Activated naive CD4-positive, alpha-beta T cell treated with anti-CD3 and anti-CD28 coated beads for 36 hours (primary cell): ENCODE measurements around the gene CGB1. TPM values are rescaled to one million over a fixed set of nuclear protein-coding genes. Genes with fewer than 3 reads are reported as not detected.
"Not testable (repeated sequence)": the region's sequence is repeated elsewhere in the genome, so short reads cannot be mapped to it uniquely, and the experiment has no call there.

Source experiments
- CTCF ChIA-PET: fragments of 350-600 bp; sonication (Branson Sonifier 250); formaldehyde crosslinking; loops from one replicate; lab custom pipeline; 2021; ENCODE audit warnings: antibody characterized with exemption; lab: Charles Lee
- DNase-seq: peaks from one replicate; pipeline ENCODE4 v3.0.0-alpha.2; 2020
- H3K27ac Mint-ChIP-seq: one replicate; pipeline ENCODE4 v1.8.0; 2021; ENCODE audit warnings: mild to moderate bottlenecking, mixed read lengths
- H3K27me3 Mint-ChIP-seq: one replicate; pipeline ENCODE4 v1.8.0; 2021; ENCODE audit warnings: low read depth, mixed read lengths
- H3K36me3 Mint-ChIP-seq: one replicate; pipeline ENCODE4 v1.8.0; 2021; ENCODE audit warnings: low read depth, mixed read lengths
- H3K4me1 Mint-ChIP-seq: one replicate; pipeline ENCODE4 v1.8.0; 2021; ENCODE audit warnings: low read depth, mixed read lengths
- H3K4me3 Mint-ChIP-seq: one replicate; pipeline ENCODE4 v1.8.0; 2021; ENCODE audit warnings: mild to moderate bottlenecking, moderate library complexity, mixed read lengths
- H3K9me3 Mint-ChIP-seq: one replicate; pipeline ENCODE4 v1.8.0; 2021; ENCODE audit warnings: mixed read lengths
- intact Hi-C: fragments of 100-400 bp; cut with micrococcal nuclease; formaldehyde crosslinking; loops from one replicate; pipeline ENCODE4 v1.15.1; 2023
- total RNA-seq, 2 experiments: library from RNA; stranded (reverse); gene quantifications; one replicate each; pipeline ENCODE4 v1.2.3, GENCODE V29; 2021

Gene CGB1
- total RNA-seq, 2 experiments from 2014 or later = not detected

DNA sequence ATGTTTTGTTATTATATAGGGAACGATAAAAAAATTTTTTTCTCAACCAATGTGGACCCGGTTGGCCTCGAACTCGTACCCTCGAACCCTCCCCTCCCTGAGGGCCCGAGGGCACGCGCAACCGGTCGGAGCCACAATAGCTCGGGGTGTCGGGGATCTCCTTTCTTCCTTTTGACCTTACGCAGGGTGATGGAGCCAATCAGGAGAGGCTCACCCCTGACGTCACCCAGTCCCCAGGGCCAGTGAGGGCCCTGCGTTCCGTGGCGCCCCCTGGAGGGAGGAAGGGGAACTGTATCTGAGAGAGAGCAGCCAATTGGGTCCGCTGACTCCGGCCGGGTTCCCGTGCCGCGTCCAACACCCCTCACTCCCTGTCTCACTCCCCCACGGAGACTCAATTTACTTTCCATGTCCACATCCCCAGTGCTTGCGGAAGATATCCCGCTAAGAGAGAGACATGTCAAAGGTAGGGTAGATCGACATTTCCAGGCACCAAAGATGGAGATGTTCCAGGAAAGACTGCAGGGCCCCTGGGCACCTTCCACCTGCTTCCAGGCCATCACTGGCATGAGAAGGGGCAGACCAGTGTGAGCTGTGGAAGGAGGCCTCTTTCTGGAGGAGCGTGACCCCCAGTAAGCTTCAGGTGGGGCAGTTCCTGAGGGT, 4.9 kb downstream of the CGB1 start, which contains the start of gene CGB2:
TSS of gene CGB2 (plus strand) at position 249 of the 660 bp plus-strand sequence. CDS start at position 455, 206 bp downstream.
- not testable (repeated sequence) for H3K27me3 Mint-ChIP-seq, H3K9me3 Mint-ChIP-seq, H3K36me3 Mint-ChIP-seq, H3K4me1 Mint-ChIP-seq
- intact Hi-C loops = loop anchor here (1.0 kb wide), 1 partner anchor 38 kb away; the partner anchor contains the start of genes GYS1 and RUVBL2
- Mint-ChIP-seq H3K4me3 (peak within 1 kb of the TSS; percentile 7), H3K27ac (peak within 1 kb of the TSS; percentile 17)
- DNase-seq = peak; percentile 81
- CTCF ChIA-PET = interaction anchor here (0.6 to 1.2 kb wide), 4 partner anchors 13 to 38 kb away, joined by 3 to 6 read pairs (median 3); partner anchors contain the start of gene RUVBL2

DNA sequence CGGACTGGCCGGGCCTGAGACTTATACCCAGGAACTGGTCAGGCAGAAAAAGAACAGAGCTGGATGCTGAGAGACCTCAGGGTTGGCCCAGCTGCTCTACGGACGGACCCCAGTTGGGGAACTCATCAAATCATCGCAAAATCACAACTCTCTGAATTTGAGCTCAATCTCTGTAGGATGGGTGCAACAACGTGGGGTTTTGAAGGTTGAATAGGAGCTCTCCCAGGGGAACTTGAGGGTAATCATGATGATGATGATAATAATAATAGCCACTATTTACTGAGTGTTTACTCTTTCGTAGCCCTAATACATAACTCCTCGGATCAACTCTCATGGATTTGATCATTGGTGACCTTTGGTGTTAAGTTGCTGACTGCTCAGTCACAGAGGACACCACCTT, 6.4 kb downstream of the CGB1 start:
- DNase-seq, H3K4me1 Mint-ChIP-seq, H3K27ac Mint-ChIP-seq, H3K4me3 Mint-ChIP-seq, CTCF ChIA-PET, H3K27me3 Mint-ChIP-seq, H3K9me3 Mint-ChIP-seq, H3K36me3 Mint-ChIP-seq, intact Hi-C loops: not testable (repeated sequence)

DNA sequence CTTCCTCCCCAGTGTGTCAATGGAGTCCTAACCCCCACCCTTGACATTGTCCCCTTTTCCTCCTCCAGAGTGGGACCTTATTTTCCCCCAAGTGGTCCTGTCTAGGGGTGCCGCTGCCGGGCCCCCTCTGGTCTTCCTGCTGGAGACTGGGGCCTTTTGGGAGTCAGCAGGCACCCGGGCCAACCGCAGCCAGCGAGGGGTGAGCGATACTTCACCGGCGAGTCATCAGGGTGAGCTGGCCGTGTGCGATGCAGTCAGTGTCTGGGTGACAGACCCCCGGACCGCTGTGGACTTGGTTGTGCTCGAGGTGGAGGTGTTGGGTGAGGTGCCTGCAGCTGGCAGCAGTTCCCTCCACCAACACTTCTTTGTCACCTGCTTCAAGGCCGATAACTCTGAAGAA, 6.9 kb downstream of the CGB1 start:
- H3K36me3 Mint-ChIP-seq, H3K4me1 Mint-ChIP-seq, intact Hi-C loops, H3K27ac Mint-ChIP-seq, CTCF ChIA-PET, H3K9me3 Mint-ChIP-seq, H3K4me3 Mint-ChIP-seq, H3K27me3 Mint-ChIP-seq, DNase-seq: not testable (repeated sequence)

DNA sequence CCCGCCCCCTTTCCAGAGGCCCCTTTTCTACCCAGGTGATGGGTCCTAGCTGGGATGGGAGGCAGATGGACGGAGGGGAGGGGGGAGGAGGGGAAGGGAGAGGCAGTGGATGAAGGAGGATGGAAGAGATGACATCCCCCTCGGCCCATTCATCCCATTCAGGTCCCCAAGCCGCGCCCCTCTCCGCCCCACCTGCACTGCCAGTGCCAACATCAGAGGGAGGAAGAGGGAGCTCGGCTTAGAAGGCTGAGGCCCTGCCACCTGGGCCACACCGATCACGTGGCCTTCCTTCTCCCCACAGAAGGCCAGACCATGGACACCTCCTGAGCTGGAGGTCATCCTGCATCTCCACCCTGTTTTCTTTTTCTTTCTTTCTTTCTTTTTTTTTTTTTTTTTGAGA, 8.0 kb downstream of the CGB1 start:
- H3K27me3 Mint-ChIP-seq, intact Hi-C loops, H3K27ac Mint-ChIP-seq, H3K9me3 Mint-ChIP-seq, H3K36me3 Mint-ChIP-seq, H3K4me1 Mint-ChIP-seq, DNase-seq, H3K4me3 Mint-ChIP-seq, CTCF ChIA-PET: not testable (repeated sequence)

DNA sequence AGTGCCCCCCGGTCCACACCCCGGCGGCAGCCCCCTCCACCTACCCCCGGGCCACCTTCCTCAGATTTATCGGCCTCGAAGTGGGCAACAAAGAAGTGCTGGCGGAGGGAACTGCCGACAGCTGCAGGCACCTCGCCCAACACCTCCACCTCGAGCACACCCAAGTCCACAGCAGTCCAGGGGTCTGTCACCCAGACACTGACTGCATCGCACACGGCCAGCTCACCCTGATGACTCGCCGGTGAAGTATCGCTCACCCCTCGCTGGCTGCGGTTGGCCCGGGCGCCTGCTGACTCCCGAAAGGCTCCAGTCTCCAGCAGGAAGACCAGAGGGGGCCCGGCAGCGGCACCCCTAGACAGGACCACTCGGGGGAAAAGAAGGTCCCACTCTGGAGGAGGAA, 11.1 kb downstream of the CGB1 start:
- H3K4me1 Mint-ChIP-seq, H3K27me3 Mint-ChIP-seq, intact Hi-C loops, DNase-seq, CTCF ChIA-PET, H3K9me3 Mint-ChIP-seq, H3K4me3 Mint-ChIP-seq, H3K36me3 Mint-ChIP-seq, H3K27ac Mint-ChIP-seq: not testable (repeated sequence)

DNA sequence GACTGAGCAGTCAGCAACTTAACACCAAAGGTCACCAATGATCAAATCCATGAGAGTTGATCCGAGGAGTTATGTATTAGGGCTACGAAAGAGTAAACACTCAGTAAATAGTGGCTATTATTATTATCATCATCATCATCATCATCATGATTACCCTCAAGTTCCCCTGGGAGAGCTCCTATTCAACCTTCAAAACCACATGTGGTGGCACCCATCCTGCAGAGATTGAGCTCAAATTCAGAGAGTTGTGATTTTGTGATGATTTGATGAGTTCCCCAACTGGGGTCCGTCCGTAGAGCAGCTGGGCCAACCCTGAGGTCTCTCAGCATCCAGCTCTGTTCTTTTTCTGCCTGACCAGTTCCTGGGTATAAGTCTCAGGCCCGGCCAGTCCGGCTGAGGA, 11.6 kb downstream of the CGB1 start:
- H3K4me1 Mint-ChIP-seq, H3K27me3 Mint-ChIP-seq, H3K9me3 Mint-ChIP-seq, H3K27ac Mint-ChIP-seq, intact Hi-C loops, CTCF ChIA-PET, H3K36me3 Mint-ChIP-seq, H3K4me3 Mint-ChIP-seq, DNase-seq: not testable (repeated sequence)

DNA sequence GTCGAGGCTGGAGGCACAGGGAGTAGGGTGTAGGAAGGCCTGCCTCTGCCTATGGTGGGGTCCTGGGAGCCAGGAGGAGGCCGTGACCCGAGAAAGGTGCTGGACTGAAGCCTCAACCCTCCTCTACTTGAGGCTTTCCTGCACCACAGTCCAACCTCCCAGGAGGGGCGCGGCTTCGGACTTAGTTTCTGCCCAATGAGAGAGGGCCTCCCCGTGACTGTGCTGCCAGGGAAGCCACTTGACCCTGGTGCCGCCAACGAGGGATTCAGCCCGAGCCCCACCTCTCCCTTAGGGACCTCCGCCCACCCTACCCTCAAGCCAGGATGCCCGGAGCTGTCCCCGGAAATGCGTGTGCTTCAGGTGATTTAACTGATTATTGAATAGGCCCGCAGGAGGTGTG, 12.5 kb downstream of the CGB1 start, which contains the start of gene CGB3:
TSS of gene CGB3 (minus strand) at position 101 of the 400 bp plus-strand sequence. CDS start 362 bp downstream, outside the sequence.
- DNase-seq, intact Hi-C loops, H3K4me3 Mint-ChIP-seq, H3K27ac Mint-ChIP-seq, CTCF ChIA-PET, H3K9me3 Mint-ChIP-seq, H3K36me3 Mint-ChIP-seq, H3K27me3 Mint-ChIP-seq: not testable (repeated sequence)
- H3K4me1 Mint-ChIP-seq = peaks cover 11% of the 10 kb centered on the region

DNA sequence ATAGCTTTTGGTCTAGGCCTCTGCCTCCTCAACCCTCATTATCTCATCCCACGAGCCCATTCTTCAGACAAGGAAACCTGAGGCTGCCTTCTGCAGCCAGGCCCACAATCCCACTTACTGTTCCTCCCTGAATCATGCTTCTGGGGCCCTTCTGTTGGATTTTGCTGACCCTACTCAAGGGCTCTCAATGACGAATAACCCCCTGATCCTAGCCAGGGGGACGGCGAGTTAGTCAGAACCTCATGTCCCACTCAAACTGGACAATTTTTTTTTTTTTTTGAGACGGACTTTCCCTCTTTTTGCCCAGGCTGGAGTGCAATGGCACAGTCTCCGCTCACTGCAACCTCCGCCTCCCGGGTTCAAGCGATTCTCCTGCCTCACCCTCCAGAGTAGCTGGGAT, 14.6 kb downstream of the CGB1 start:
- DNase-seq = no peak
- Mint-ChIP-seq H3K27me3 (peaks cover 8% of the 10 kb centered on the region), H3K9me3 (no peaks in the 10 kb centered on the region), H3K4me1 (peaks cover 25% of the 10 kb centered on the region), H3K4me3 (no peak overlapping the region), H3K27ac (no peak overlapping the region), H3K36me3 (no peaks in the 10 kb centered on the region)
- intact Hi-C loops = no loop called here
- CTCF ChIA-PET = interaction anchor here (0.6 to 0.7 kb wide), 3 partner anchors 22 to 91 kb away, joined by 3 to 4 read pairs (median 4); no protein-coding TSS in a partner anchor

DNA sequence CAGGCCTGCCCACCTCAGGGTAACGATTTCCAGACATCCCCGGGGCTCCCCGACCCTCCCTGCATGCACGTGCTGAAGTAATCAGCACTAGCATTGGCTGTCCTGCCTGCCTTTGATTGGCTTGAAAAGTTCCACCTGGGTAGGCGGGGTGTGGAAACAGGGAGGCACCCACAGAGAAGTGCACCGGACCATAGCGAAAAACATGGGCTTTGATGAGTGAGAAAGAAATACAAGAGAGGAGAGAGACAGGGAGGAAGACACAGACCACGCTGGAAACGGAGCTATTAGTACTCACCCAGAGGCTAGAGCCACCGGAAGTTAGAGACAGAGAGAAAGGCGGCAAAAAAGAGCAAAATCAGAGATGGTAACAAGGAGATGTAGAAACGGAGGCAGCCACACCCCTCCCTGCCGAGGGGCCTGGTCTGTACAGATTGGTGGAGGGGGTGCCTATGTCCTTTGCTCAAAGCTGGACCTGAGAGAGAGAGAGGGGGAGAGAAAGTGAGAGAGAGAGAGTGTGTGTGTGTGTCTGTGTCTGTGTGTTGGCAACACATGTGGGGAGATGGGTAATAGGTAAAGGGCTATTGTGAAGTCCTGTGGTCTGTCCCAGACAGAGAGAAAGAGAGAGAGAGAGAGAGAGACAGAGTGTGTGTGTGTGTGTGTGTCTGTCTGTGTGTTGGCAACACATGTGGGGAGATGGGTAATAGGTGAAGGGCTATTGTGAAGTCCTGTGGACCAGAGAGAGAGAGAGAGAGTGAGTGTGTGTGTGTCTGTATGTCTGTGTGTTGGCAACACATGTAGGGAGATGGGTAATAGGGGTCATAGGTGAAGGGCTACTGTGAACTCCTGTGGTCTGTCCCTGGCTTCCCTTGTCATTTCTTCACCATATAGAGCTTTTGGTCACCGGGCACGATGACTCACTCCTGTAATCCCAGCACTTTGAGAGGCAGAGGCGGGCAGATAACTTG, 15.5 kb downstream of the CGB1 start:
- Mint-ChIP-seq H3K36me3 (no peaks in the 10 kb centered on the region), H3K4me1 (peaks cover 27% of the 10 kb centered on the region), H3K27me3 (peaks cover 8% of the 10 kb centered on the region), H3K9me3 (no peaks in the 10 kb centered on the region), H3K27ac (no peak overlapping the region), H3K4me3 (no peak overlapping the region)
- no peak for DNase-seq
- intact Hi-C loops = no loop called here
- CTCF ChIA-PET = interaction anchor here (0.6 to 4.8 kb wide), 2 partner anchors 28 to 92 kb away, joined by 4 to 22 read pairs; partner anchors contain the start of genes GYS1 and RUVBL2

DNA sequence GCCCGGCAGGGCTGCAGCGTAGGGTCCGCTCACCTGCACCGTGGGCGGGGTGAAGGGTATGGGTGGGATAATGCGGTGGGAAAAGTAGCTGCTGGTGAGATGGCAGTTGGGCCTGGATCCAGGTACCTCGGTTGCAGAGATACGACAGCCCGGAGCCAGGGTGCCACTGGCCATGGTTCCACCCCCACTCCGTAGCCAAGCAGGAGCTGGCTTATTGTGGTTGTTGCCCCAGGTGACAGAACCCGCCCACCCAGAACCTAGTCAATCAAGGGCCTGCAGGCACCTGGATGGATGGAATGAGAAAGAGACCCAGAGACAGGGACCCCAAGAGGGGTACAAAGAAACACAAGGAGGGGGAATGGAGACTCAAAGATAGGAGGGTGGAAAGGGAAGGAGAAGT, 16.4 kb downstream of the CGB1 start:
- no peak for DNase-seq
- intact Hi-C loops = no loop called here
- H3K27ac Mint-ChIP-seq = no peak overlapping the region
- no peak overlapping the region for H3K4me3 Mint-ChIP-seq
- peaks cover 3% of the 10 kb centered on the region for H3K36me3 Mint-ChIP-seq
- peaks cover 27% of the 10 kb centered on the region for H3K4me1 Mint-ChIP-seq
- peaks cover 8% of the 10 kb centered on the region for H3K27me3 Mint-ChIP-seq
- CTCF ChIA-PET = interaction anchor here (1.4 to 4.8 kb wide), 2 partner anchors 14 to 27 kb away, joined by 4 to 22 read pairs; partner anchors contain the start of genes GYS1 and RUVBL2
- no peaks in the 10 kb centered on the region for H3K9me3 Mint-ChIP-seq

DNA sequence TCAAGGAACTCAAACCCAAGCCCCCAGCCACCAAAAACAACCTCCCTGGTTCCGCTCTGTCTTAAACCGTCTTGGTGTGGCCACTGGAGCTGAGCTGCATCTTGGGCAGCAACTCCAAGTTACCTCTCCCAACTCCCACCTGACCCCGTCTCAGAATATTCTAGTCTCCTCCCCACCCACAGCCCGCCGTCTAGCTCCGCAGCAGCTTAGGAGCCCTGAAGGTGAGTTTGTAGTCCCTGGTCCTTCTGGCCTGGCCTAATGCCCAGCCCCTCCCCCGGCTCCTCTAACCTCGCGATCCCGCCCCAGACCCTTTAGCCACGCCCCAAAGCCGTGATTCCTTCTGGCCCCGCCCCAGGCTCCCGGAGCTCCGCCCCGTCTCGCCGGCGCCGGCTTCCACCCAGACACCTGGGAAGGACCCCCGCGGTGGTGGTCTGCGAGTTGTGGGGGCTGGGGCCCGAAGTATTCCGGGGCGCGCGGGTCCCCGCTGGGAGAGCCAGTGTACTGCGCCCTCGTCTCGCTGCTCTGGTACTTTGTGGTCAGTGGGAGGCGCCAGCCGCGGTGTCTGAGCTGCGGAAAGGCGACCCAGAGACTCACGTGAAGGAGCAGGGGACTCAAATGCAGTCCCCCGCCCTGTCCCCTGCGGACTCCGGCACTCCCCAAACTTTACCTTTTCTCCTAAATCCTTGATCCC, 17.3 kb downstream of the CGB1 start:
- Mint-ChIP-seq H3K4me1 (peaks cover 27% of the 10 kb centered on the region), H3K27ac (no peak overlapping the region), H3K36me3 (peaks cover 3% of the 10 kb centered on the region), H3K9me3 (no peaks in the 10 kb centered on the region), H3K27me3 (peaks cover 8% of the 10 kb centered on the region), H3K4me3 (peak overlapping the region; percentile 74)
- intact Hi-C loops = loop anchor here (2.0 kb wide), 1 partner anchor 27 kb away; the partner anchor contains the start of genes GYS1 and RUVBL2
- CTCF ChIA-PET = interaction anchor here (0.8 to 4.8 kb wide), 4 partner anchors 15 to 26 kb away, joined by 3 to 22 read pairs (median 6); partner anchors contain the start of genes GYS1 and RUVBL2
- peak; percentile 68 for DNase-seq
